HepG2 (cell line): ENCODE data around the gene SPAG9. TPM values are rescaled to one million over a fixed set of nuclear protein-coding genes. Genes with fewer than 3 reads are reported as not detected.
A peak's percentile ranks its signal among the peaks of the same experiment; 100 is the strongest.

Experiments used
- ATAC-seq: fragments of 200-7000 bp; cut with Tn5 transposase; 3 replicates; pipeline ENCODE4 v1.9.1; 2020; ENCODE audit warnings: mild to moderate bottlenecking, moderate library complexity
- BruUV-seq: library from RNA; stranded (reverse); fragments of 400-500 nt; replicated peaks from 2 replicates; lab custom pipeline; 2021; lab: Mats Ljungman, UMichigan
- CTCF ChIA-PET: fragments of 300-600 bp; formaldehyde crosslinking; extraction: SDS; loops from one replicate; lab custom pipeline; 2021; ENCODE audit warnings: low total read pairs, inconsistent platforms, low intra/inter-chr PET ratio; lab: Yijun Ruan, JAX
- POLR2A ChIA-PET: fragments of 350-600 bp; sonication (Branson Sonifier 250); formaldehyde crosslinking; loops from one replicate; lab custom pipeline; 2020; ENCODE audit warnings: antibody characterized with exemption, inconsistent platforms; lab: Yijun Ruan, JAX
- DNase-seq: peaks from one replicate; pipeline ENCODE4 v3.0.0-alpha.2; 2015; ENCODE audit warnings: low spot score
- FAIRE-seq: peaks from 3 replicates; lab custom pipeline; 2011; peaks lifted over from hg19 to GRCh38; lab: Jason Lieb, UNC
- H2AFZ ChIP-seq: one replicate; pipeline ENCODE4 v1.6.1; 2011; ENCODE audit warnings: low read length, inconsistent platforms
- H3K27ac ChIP-seq: fragments of 300-600 bp; 3 replicates; pipeline ENCODE4 v1.8.0; 2011; ENCODE audit warnings: mixed run types, mild to moderate bottlenecking, mixed read lengths, low read length, inconsistent platforms; ENCODE audit not compliant: insufficient read depth; ENCODE audit errors: extremely low read length
- H3K27me3 ChIP-seq, 2 experiments: fragments of 200-600 bp in 1 of 2; 2 replicates in 1 of 2; 3 replicates in 1 of 2; pipeline versions ENCODE4 v1.6.0 to v1.8.0; 2011; ENCODE audit warnings: low read length in 2 of 2, mild to moderate bottlenecking in 2 of 2, moderate library complexity in 2 of 2, inconsistent platforms in 1 of 2; ENCODE audit not compliant: insufficient read depth in 2 of 2, control insufficient read depth in 1 of 2
- H3K36me3 ChIP-seq, 2 experiments: fragments of 200-600 bp in 1 of 2; replicated peaks in 1 of 2; 2 replicates in 1 of 2; 3 replicates in 1 of 2; pipeline versions ENCODE4 v1.5.1 to v1.8.0; 2011; ENCODE audit warnings: low read length in 2 of 2, inconsistent platforms in 1 of 2; ENCODE audit not compliant: insufficient read depth in 2 of 2, control insufficient read depth in 1 of 2
- H3K4me1 ChIP-seq: 2 replicates; pipeline ENCODE4 v1.5.1; 2012; ENCODE audit warnings: low read length, inconsistent platforms; ENCODE audit not compliant: insufficient read depth
- H3K4me2 ChIP-seq: 2 replicates; pipeline ENCODE4 v1.6.0; 2011; ENCODE audit warnings: low read depth, low read length, inconsistent platforms
- H3K4me3 ChIP-seq, 3 experiments: fragments of 200-600 bp in 1 of 3; sonication (generic), shearing (Covaris generic) in 1 of 3; replicated peaks in 1 of 3; 2 replicates each; pipeline ENCODE4 v1.5.1; 2011 to 2016; ENCODE audit warnings: low read length in 3 of 3, inconsistent platforms in 2 of 3, low read depth in 2 of 3, mild to moderate bottlenecking in 2 of 3, control low read depth in 1 of 3, mixed read lengths in 1 of 3; ENCODE audit not compliant: insufficient read depth in 1 of 3
- H3K79me2 ChIP-seq: one replicate; pipeline ENCODE4 v1.6.1; 2011; ENCODE audit warnings: low read length, inconsistent platforms; ENCODE audit not compliant: insufficient read depth
- H3K9ac ChIP-seq: 2 replicates; pipeline ENCODE4 v1.6.0; 2011; ENCODE audit warnings: mild to moderate bottlenecking, low read depth, low read length, inconsistent platforms; ENCODE audit not compliant: insufficient read depth
- H3K9me3 ChIP-seq: 2 replicates; pipeline ENCODE4 v1.5.1; 2012; ENCODE audit warnings: mild to moderate bottlenecking, low read length
- H4K20me1 ChIP-seq: 2 replicates; pipeline ENCODE4 v1.6.0; 2011; ENCODE audit warnings: inconsistent platforms, mild to moderate bottlenecking, low read length, moderate library complexity; ENCODE audit not compliant: insufficient read depth
- ARID5B ChIP-seq: IDR thresholded peaks from 2 replicates; pipeline ENCODE4 v1.4.0; 2020; ENCODE audit warnings: mild to moderate bottlenecking, missing genetic modification reagents
- CBX2 ChIP-seq, 2 experiments: fragments of 200-600 bp in 1 of 2; sonication (generic); formaldehyde crosslinking in 1 of 2; IDR thresholded peaks; 2 replicates each; pipeline versions ENCODE4 v1.7.0 to v1.8.1; 2018 to 2022; ENCODE audit warnings: low read depth in 2 of 2, low read length in 1 of 2, mild to moderate bottlenecking in 1 of 2, missing genetic modification reagents in 1 of 2
- CHCHD3 ChIP-seq: sonication (generic); formaldehyde crosslinking; IDR thresholded peaks from 2 replicates; pipeline ENCODE4 v1.8.0; 2022; ENCODE audit warnings: mild to moderate bottlenecking, missing genetic modification reagents, moderate library complexity
- FOXP1 ChIP-seq, 2 experiments: fragments of 450-650 bp in 1 of 2; IDR thresholded peaks; 2 replicates each; pipeline ENCODE4 v1.6.1; 2017 to 2018; ENCODE audit warnings: antibody characterized with exemption in 1 of 2
- HNF4A ChIP-seq: sonication (generic); formaldehyde crosslinking; IDR thresholded peaks from 2 replicates; pipeline ENCODE4 v1.4.0; 2020; ENCODE audit warnings: missing genetic modification reagents
- JUN ChIP-seq: sonication (generic); formaldehyde crosslinking; IDR thresholded peaks from 2 replicates; pipeline ENCODE4 v1.4.0; 2020; ENCODE audit warnings: mild to moderate bottlenecking, missing genetic modification reagents
- ZBTB38 ChIP-seq: sonication (generic); formaldehyde crosslinking; IDR thresholded peaks from 2 replicates; pipeline ENCODE4 v1.5.1; 2020; ENCODE audit warnings: mild to moderate bottlenecking, missing genetic modification reagents
- ZNF547 ChIP-seq: sonication (generic); formaldehyde crosslinking; IDR thresholded peaks from 2 replicates; pipeline ENCODE4 v1.5.1; 2020; ENCODE audit warnings: mild to moderate bottlenecking, missing genetic modification reagents
- ZNF768 ChIP-seq: sonication (generic); formaldehyde crosslinking; IDR thresholded peaks from 2 replicates; pipeline ENCODE4 v1.4.0; 2020; ENCODE audit warnings: missing genetic modification reagents
- WGBS: methylation state at CpG from one replicate; pipeline ENCODE4 v1.1.6; 2017; ENCODE audit warnings: low lambda C conversion rate; 5-methylcytosine and 5-hydroxymethylcytosine counted together
- in situ Hi-C: cut with HindIII; loops from 2 replicates; pipeline ENCODE4 v1.10.0; 2017; ENCODE audit warnings: low pct_unique_long_range_greater_than_20kb; ENCODE audit not compliant: extremely low pct_ligation_motif_present
- intact Hi-C: fragments of 100-400 bp; cut with micrococcal nuclease; formaldehyde crosslinking; loops from one replicate; pipeline ENCODE4 v1.10.0; 2022; ENCODE audit not compliant: unreplicated experiment
- polyA plus RNA-seq, 8 experiments: library from polyadenylated mRNA; depleted of rRNA in 3 of 8; stranded (reverse) in 7 of 8; unstranded in 1 of 8; fragments of >200 nt; fragmentation: Illumina TruSeq in 4 of 8; extraction: Trizol in 4 of 8; gene quantifications; 2 replicates each; pipeline versions ENCODE4 v1.2.1 to v1.2.3, GENCODE V29; 2011 to 2016; ENCODE audit warnings: low read depth in 4 of 8, missing spikeins in 1 of 8, mixed read lengths in 1 of 8; ENCODE audit not compliant: insufficient read depth in 1 of 8
- total RNA-seq, 5 experiments: library from RNA; depleted of rRNA; stranded (reverse); fragments of >200 nt; fragmentation: Illumina TruSeq; extraction: Trizol; gene quantifications; 2 replicates each; pipeline ENCODE4 v1.2.3, GENCODE V29; 2016; ENCODE audit warnings: low read depth in 1 of 5
- TF ChIP-seq, protein P1 (sequence below): sonication (generic); formaldehyde crosslinking; IDR thresholded peaks from 2 replicates; pipeline ENCODE4 v1.5.1; 2020; ENCODE audit warnings: mild to moderate bottlenecking, missing genetic modification reagents, moderate library complexity
- TF ChIP-seq, protein P2 (sequence below): sonication (generic); formaldehyde crosslinking; IDR thresholded peaks from 2 replicates; pipeline ENCODE4 v1.8.0; 2022; ENCODE audit warnings: mild to moderate bottlenecking, missing genetic modification reagents

The SPAG9 gene
- total and polyA plus RNA-seq, 2 of the 13 experiments (the other 11 are each of a cell fraction or from before 2014, with no cell fraction given) = 43.2 to 78.6 TPM

GRCh38 chr17:50946223-50946890 lies 174.3 kb downstream of the SPAG9 start:
- WGBS = 96% methylated on average over 12 of the region's 12 CpGs
- no peak for ATAC-seq
- FAIRE-seq = no peak
- H3K9ac ChIP-seq = no peak overlapping the region
- no peaks in the 10 kb centered on the region for H3K36me3 ChIP-seq
- peaks cover 5% of the 10 kb centered on the region for H3K79me2 ChIP-seq
- H3K4me1 ChIP-seq = peaks cover 94% of the 10 kb centered on the region
- no peaks in the 10 kb centered on the region for H4K20me1 ChIP-seq
- H3K4me3 ChIP-seq = no peak overlapping the region
- no TSS peak for BruUV-seq
- intact Hi-C loops = no loop called here
- H3K4me2 ChIP-seq = no peak overlapping the region
- no peaks in the 10 kb centered on the region for H3K9me3 ChIP-seq
- ChIA-PET CTCF (no interaction called here), POLR2A (interaction anchor here (2.6 to 12.2 kb wide), 5 partner anchors 15 to 93 kb away, joined by 38 to 510 read pairs (median 125); partner anchors contain the start of gene TOB1)
- no peak overlapping the region for H3K27ac ChIP-seq
- in situ Hi-C loops = loop anchor here (5.0 kb wide), 1 partner anchor 79 kb away; the partner anchor contains the start of gene TOB1
- DNase-seq = no peak
- H2AFZ ChIP-seq = no peak overlapping the region
- H3K27me3 ChIP-seq = no peaks in the 10 kb centered on the region
- TF ChIP-seq ZBTB38 (0 out of 2 replicates have a peak, but pooled peaks have one; percentile 10), FOXP1 (IDR thresholded peaks at IDR 0.05) (no peak), FOXP1 (CRISPR knock-in tag; IDR thresholded peaks at IDR 0.05) (no peak), HNF4A (CRISPR knock-in tag) (peak; percentile 62), ZNF547 (CRISPR knock-in tag) (peak; percentile 12; the same call in 1 of the 2 replicates), CBX2 (IDR thresholded peaks at IDR 0.05; ENCODE audit: low read depth, low read length) (no peak), CBX2 (CRISPR knock-in tag; IDR thresholded peaks at IDR 0.05; ENCODE audit: low read depth) (no peak), JUN (CRISPR knock-in tag) (no peak), ARID5B (no peak), CHCHD3 (CRISPR knock-in tag) (no peak), ZNF768 (CRISPR knock-in tag) (peak; percentile 19; the same call in 1 of the 2 replicates)
- TF ChIP-seq, protein P1, sequence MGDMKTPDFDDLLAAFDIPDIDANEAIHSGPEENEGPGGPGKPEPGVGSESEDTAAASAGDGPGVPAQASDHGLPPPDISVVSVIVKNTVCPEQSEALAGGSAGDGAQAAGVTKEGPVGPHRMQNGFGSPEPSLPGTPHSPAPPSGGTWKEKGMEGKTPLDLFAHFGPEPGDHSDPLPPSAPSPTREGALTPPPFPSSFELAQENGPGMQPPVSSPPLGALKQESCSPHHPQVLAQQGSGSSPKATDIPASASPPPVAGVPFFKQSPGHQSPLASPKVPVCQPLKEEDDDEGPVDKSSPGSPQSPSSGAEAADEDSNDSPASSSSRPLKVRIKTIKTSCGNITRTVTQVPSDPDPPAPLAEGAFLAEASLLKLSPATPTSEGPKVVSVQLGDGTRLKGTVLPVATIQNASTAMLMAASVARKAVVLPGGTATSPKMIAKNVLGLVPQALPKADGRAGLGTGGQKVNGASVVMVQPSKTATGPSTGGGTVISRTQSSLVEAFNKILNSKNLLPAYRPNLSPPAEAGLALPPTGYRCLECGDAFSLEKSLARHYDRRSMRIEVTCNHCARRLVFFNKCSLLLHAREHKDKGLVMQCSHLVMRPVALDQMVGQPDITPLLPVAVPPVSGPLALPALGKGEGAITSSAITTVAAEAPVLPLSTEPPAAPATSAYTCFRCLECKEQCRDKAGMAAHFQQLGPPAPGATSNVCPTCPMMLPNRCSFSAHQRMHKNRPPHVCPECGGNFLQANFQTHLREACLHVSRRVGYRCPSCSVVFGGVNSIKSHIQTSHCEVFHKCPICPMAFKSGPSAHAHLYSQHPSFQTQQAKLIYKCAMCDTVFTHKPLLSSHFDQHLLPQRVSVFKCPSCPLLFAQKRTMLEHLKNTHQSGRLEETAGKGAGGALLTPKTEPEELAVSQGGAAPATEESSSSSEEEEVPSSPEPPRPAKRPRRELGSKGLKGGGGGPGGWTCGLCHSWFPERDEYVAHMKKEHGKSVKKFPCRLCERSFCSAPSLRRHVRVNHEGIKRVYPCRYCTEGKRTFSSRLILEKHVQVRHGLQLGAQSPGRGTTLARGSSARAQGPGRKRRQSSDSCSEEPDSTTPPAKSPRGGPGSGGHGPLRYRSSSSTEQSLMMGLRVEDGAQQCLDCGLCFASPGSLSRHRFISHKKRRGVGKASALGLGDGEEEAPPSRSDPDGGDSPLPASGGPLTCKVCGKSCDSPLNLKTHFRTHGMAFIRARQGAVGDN (CRISPR knock-in tag) = peak; percentile 68
- TF ChIP-seq, protein P2, sequence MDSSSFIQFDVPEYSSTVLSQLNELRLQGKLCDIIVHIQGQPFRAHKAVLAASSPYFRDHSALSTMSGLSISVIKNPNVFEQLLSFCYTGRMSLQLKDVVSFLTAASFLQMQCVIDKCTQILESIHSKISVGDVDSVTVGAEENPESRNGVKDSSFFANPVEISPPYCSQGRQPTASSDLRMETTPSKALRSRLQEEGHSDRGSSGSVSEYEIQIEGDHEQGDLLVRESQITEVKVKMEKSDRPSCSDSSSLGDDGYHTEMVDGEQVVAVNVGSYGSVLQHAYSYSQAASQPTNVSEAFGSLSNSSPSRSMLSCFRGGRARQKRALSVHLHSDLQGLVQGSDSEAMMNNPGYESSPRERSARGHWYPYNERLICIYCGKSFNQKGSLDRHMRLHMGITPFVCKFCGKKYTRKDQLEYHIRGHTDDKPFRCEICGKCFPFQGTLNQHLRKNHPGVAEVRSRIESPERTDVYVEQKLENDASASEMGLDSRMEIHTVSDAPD (CRISPR knock-in tag) = no peak
